OCI-LY1 (cell line): ENCODE results near the gene FGD3.

Source experiments
- H2AFZ ChIP-seq: fragments of 200-600 bp; sonication (generic), shearing (Covaris generic); 2 replicates; pipeline ENCODE4 v1.6.0; 2014; ENCODE audit warnings: antibody characterized with exemption, mild to moderate bottlenecking, low read length
- H3F3A ChIP-seq: fragments of 200-600 bp; sonication (generic), shearing (Covaris generic); 2 replicates; pipeline ENCODE4 v1.6.0; 2014; ENCODE audit warnings: mild to moderate bottlenecking, antibody characterized with exemption, low read length, moderate library complexity; ENCODE audit not compliant: insufficient read depth
- H3K27ac ChIP-seq: fragments of 200-600 bp; sonication (generic); 2 replicates; pipeline ENCODE4 v1.5.1; 2014; ENCODE audit warnings: low read length, mixed run types, mild to moderate bottlenecking, low read depth; ENCODE audit not compliant: poor library complexity, severe bottlenecking
- H3K27me3 ChIP-seq: fragments of 200-600 bp; sonication (generic); 2 replicates; pipeline ENCODE4 v1.6.0; 2014; ENCODE audit warnings: antibody characterized with exemption, mild to moderate bottlenecking, low read length, moderate library complexity; ENCODE audit not compliant: insufficient read depth
- H3K36me3 ChIP-seq: fragments of 200-600 bp; sonication (generic); 2 replicates; pipeline ENCODE4 v1.6.1; 2014; ENCODE audit warnings: mild to moderate bottlenecking, antibody characterized with exemption, low read length, moderate library complexity, mixed read lengths; ENCODE audit not compliant: insufficient read depth
- H3K4me1 ChIP-seq: fragments of 200-600 bp; sonication (generic); 2 replicates; pipeline ENCODE4 v1.5.1; 2014; ENCODE audit warnings: mild to moderate bottlenecking, low read length, moderate library complexity; ENCODE audit not compliant: insufficient read depth, severe bottlenecking
- H3K4me2 ChIP-seq: fragments of 200-600 bp; sonication (generic), shearing (Covaris generic); 2 replicates; pipeline ENCODE4 v1.6.1; 2014; ENCODE audit warnings: low read length
- H3K4me3 ChIP-seq: fragments of 200-600 bp; sonication (generic); 2 replicates; pipeline ENCODE4 v1.5.1; 2014; ENCODE audit warnings: low read length, low read depth, mild to moderate bottlenecking, mixed read lengths; ENCODE audit not compliant: poor library complexity, severe bottlenecking
- H3K79me2 ChIP-seq: fragments of 200-600 bp; shearing (Covaris generic); 2 replicates; pipeline ENCODE4 v1.6.1; 2016; ENCODE audit warnings: mixed run types, low read length, mixed read lengths; ENCODE audit not compliant: insufficient read depth
- H3K9ac ChIP-seq: fragments of 200-600 bp; sonication (generic), shearing (Covaris generic); 2 replicates; pipeline ENCODE4 v1.6.1; 2014; ENCODE audit warnings: mild to moderate bottlenecking, low read length, mixed read lengths
- H3K9me2 ChIP-seq: fragments of 200-600 bp; sonication (generic), shearing (Covaris generic); 2 replicates; pipeline ENCODE4 v1.6.1; 2014; ENCODE audit warnings: low read depth, mild to moderate bottlenecking, low read length, mixed read lengths
- H3K9me3 ChIP-seq: fragments of 200-600 bp; shearing (Covaris generic); 2 replicates; pipeline ENCODE4 v1.6.1; 2014; ENCODE audit warnings: low read length, mixed read lengths
- H4K20me1 ChIP-seq: fragments of 200-600 bp; sonication (generic), shearing (Covaris generic); 2 replicates; pipeline ENCODE4 v1.6.0; 2016; ENCODE audit warnings: mild to moderate bottlenecking, low read length; ENCODE audit not compliant: insufficient read depth
- CTCF ChIP-seq: fragments of 200-600 bp; sonication (generic), shearing (Covaris generic); IDR thresholded peaks from 2 replicates; pipeline ENCODE4 v1.5.1; 2017; ENCODE audit warnings: mild to moderate bottlenecking, antibody characterized with exemption, low read length, moderate library complexity, mixed read lengths
- EZH2 ChIP-seq: fragments of 200-600 bp; sonication (generic), shearing (Covaris generic); IDR thresholded peaks from 2 replicates; pipeline ENCODE4 v1.8.0; 2017; ENCODE audit warnings: borderline replicate concordance, mixed run types, mild to moderate bottlenecking, antibody characterized with exemption, low read length, moderate library complexity, mixed read lengths

FGD3 gene

GRCh38 chr9:93084471-93084881, 137.2 kb downstream of the FGD3 start:
- Histone ChIP-seq H3K4me3 (no peak overlapping the region), H2AFZ (no peak overlapping the region), H3K4me2 (no peak overlapping the region), H3K79me2 (no peaks in the 10 kb centered on the region), H3K9me3 (no peaks in the 10 kb centered on the region), H3K27ac (no peak overlapping the region), H3K9ac (no peak overlapping the region), H3K4me1 (no peaks in the 10 kb centered on the region), H3K27me3 (no peaks in the 10 kb centered on the region), H3K9me2 (no peaks in the 10 kb centered on the region), H3F3A (no peaks in the 10 kb centered on the region), H3K36me3 (peaks cover 75% of the 10 kb centered on the region), H4K20me1 (no peaks in the 10 kb centered on the region)
- TF ChIP-seq EZH2 (no peak), CTCF (no peak)

GRCh38 chr9:93085676-93086075, 138.4 kb downstream of the FGD3 start:
- Histone ChIP-seq H3K4me3 (no peak overlapping the region), H4K20me1 (no peaks in the 10 kb centered on the region), H3K9me3 (no peaks in the 10 kb centered on the region), H3K79me2 (no peaks in the 10 kb centered on the region), H3K36me3 (peaks cover 63% of the 10 kb centered on the region), H2AFZ (no peak overlapping the region), H3K27ac (no peak overlapping the region), H3K9me2 (no peaks in the 10 kb centered on the region), H3K9ac (no peak overlapping the region), H3K4me1 (peaks cover 12% of the 10 kb centered on the region), H3F3A (no peaks in the 10 kb centered on the region), H3K4me2 (no peak overlapping the region), H3K27me3 (no peaks in the 10 kb centered on the region)
- TF ChIP-seq EZH2 (no peak), CTCF (no peak)
